ENCODE results near the gene TSPAN15.

GRCh38 chr10:69403519-69403918, 47.7 kb upstream of the TSPAN15 start:
- TF ChIP-seq, protein P1, sequence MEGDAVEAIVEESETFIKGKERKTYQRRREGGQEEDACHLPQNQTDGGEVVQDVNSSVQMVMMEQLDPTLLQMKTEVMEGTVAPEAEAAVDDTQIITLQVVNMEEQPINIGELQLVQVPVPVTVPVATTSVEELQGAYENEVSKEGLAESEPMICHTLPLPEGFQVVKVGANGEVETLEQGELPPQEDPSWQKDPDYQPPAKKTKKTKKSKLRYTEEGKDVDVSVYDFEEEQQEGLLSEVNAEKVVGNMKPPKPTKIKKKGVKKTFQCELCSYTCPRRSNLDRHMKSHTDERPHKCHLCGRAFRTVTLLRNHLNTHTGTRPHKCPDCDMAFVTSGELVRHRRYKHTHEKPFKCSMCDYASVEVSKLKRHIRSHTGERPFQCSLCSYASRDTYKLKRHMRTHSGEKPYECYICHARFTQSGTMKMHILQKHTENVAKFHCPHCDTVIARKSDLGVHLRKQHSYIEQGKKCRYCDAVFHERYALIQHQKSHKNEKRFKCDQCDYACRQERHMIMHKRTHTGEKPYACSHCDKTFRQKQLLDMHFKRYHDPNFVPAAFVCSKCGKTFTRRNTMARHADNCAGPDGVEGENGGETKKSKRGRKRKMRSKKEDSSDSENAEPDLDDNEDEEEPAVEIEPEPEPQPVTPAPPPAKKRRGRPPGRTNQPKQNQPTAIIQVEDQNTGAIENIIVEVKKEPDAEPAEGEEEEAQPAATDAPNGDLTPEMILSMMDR (IDR thresholded peaks at IDR 0.05) = no peak
- TF ChIP-seq NFYB (CRISPR knock-in tag; conservative IDR thresholded peaks at IDR 0.05; ENCODE audit: low read depth) (no peak), MAX (CRISPR knock-in tag; IDR thresholded peaks at IDR 0.05) (no peak), CBFB (CRISPR knock-in tag; IDR thresholded peaks at IDR 0.05; ENCODE audit: low read depth) (no peak), NFE2L1 (CRISPR knock-in tag; IDR thresholded peaks at IDR 0.05) (no peak), ERG (CRISPR knock-in tag; IDR thresholded peaks at IDR 0.05) (no peak), MYBL2 (CRISPR knock-in tag; IDR thresholded peaks at IDR 0.05) (no peak)
- TF ChIP-seq, protein P2, sequence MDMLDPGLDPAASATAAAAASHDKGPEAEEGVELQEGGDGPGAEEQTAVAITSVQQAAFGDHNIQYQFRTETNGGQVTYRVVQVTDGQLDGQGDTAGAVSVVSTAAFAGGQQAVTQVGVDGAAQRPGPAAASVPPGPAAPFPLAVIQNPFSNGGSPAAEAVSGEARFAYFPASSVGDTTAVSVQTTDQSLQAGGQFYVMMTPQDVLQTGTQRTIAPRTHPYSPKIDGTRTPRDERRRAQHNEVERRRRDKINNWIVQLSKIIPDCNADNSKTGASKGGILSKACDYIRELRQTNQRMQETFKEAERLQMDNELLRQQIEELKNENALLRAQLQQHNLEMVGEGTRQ (CRISPR knock-in tag; IDR thresholded peaks at IDR 0.05) = no peak

All from WTC11 (cell line).